CD4-positive, alpha-beta memory T cell (primary cell): Measurements from ENCODE around the gene FLT3. TPM values are rescaled to one million over a fixed set of nuclear protein-coding genes. Genes with fewer than 3 reads are reported as not detected.

ENCODE experiments used
- CTCF ChIA-PET: fragments of 350-600 bp; sonication (Branson Sonifier 250); formaldehyde crosslinking; loops from one replicate; lab custom pipeline; 2021; ENCODE audit warnings: inconsistent platforms; ENCODE audit not compliant: partially characterized antibody; lab: Charles Lee
- POLR2A ChIA-PET: fragments of 350-600 bp; sonication (Branson Sonifier 250); formaldehyde crosslinking; loops from one replicate; lab custom pipeline; 2021; ENCODE audit not compliant: partially characterized antibody; lab: Charles Lee
- DNase-seq, 5 donors: peaks; one replicate each; pipeline versions ENCODE4 v3.0.0 to v3.0.0-alpha.2; 2020 to 2022; ENCODE audit warnings: mixed read lengths in 1 of 5
- H3K27ac ChIP-seq: one replicate; pipeline ENCODE4 v1.7.0; 2013; ENCODE audit warnings: low read depth, low read length
- H3K27me3 ChIP-seq: 2 replicates; pipeline ENCODE4 v1.7.0; 2013; ENCODE audit warnings: mild to moderate bottlenecking, low read length, moderate library complexity; ENCODE audit not compliant: insufficient read depth
- H3K36me3 ChIP-seq: 2 replicates; pipeline ENCODE4 v1.7.0; 2013; ENCODE audit warnings: mild to moderate bottlenecking, low read length, moderate library complexity; ENCODE audit not compliant: insufficient read depth
- H3K4me1 ChIP-seq: 2 replicates; pipeline ENCODE4 v1.7.0; 2013; ENCODE audit warnings: mild to moderate bottlenecking, low read length, moderate library complexity; ENCODE audit not compliant: insufficient read depth
- H3K4me3 ChIP-seq, 2 donors: one replicate each; pipeline ENCODE4 v1.7.0; 2013; ENCODE audit warnings: low read length in 2 of 2, mild to moderate bottlenecking in 1 of 2
- H3K9me3 ChIP-seq, 2 donors: one replicate each; pipeline ENCODE4 v1.7.0; 2013; ENCODE audit warnings: low read length in 2 of 2, control low read depth in 1 of 2; ENCODE audit not compliant: control insufficient read depth in 1 of 2
- H3K27ac Mint-ChIP-seq, 7 donors: one replicate each; pipeline ENCODE4 v1.8.0; 2020 to 2021; ENCODE audit warnings: mixed read lengths in 7 of 7, mild to moderate bottlenecking in 6 of 7, inconsistent platforms in 3 of 7, moderate library complexity in 3 of 7
- H3K27me3 Mint-ChIP-seq, 2 donors: one replicate each; pipeline ENCODE4 v1.8.0; 2020 to 2021; ENCODE audit warnings: mixed read lengths in 2 of 2
- H3K36me3 Mint-ChIP-seq, 2 donors: one replicate each; pipeline ENCODE4 v1.8.0; 2020 to 2021; ENCODE audit warnings: mixed read lengths in 2 of 2, inconsistent platforms in 1 of 2, mild to moderate bottlenecking in 1 of 2
- H3K4me1 Mint-ChIP-seq, 4 donors: one replicate each; pipeline ENCODE4 v1.8.0; 2020 to 2021; ENCODE audit warnings: mixed read lengths in 4 of 4, mild to moderate bottlenecking in 1 of 4
- H3K4me3 Mint-ChIP-seq, 8 donors: one replicate each; pipeline ENCODE4 v1.8.0; 2020 to 2021; ENCODE audit warnings: mixed read lengths in 8 of 8, mild to moderate bottlenecking in 7 of 8, moderate library complexity in 6 of 8, inconsistent platforms in 3 of 8
- H3K9me3 Mint-ChIP-seq, 8 donors: one replicate each; pipeline ENCODE4 v1.8.0; 2020 to 2021; ENCODE audit warnings: mixed read lengths in 8 of 8, mild to moderate bottlenecking in 5 of 8, inconsistent platforms in 3 of 8, moderate library complexity in 1 of 8
- intact Hi-C: fragments of 100-400 bp; cut with micrococcal nuclease; formaldehyde crosslinking; loops from one replicate; pipeline ENCODE4 v1.15.1; 2023
- polyA plus RNA-seq, 2 donors: library from polyadenylated mRNA; unstranded; fragments of 300-500 nt; fragmentation: Illumina TruSeq; gene quantifications; one replicate each; pipeline ENCODE4 v1.2.3, GENCODE V29; 2021
- total RNA-seq, 2 experiments: library from RNA; stranded (reverse); gene quantifications; one replicate each; pipeline ENCODE4 v1.2.3, GENCODE V29; 2021

Gene FLT3
- total and polyA plus RNA-seq, 4 experiments from 2014 or later = not detected

DNA sequence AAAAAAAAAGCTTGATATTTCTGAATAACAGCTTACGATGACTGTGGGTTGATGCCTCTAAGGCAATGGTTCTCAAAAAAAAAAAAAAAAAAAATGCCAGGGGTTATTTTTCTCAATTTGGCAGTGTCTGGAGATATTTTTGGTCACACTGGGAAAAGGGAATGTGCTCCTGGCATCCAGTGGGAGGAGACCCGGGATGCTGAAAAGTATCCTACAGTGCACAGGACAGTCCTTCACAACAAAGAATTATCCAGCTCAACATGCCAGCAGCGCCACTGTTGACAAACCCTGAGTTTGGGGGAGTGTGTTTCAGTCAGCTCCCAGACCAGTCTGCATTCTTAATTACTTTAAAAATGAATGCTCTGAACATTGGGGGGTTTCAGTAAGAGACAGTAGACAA, 54.5 kb downstream of the FLT3 start:
- DNase-seq = no peak
- H3K4me3 ChIP-seq = no peak overlapping the region
- peaks cover 12 to 15% (median 14%) of the 10 kb centered on the region in 4 donors for H3K4me1 Mint-ChIP-seq
- H3K27ac ChIP-seq = no peak overlapping the region
- H3K4me3 Mint-ChIP-seq = no peak overlapping the region
- H3K36me3 Mint-ChIP-seq = no peaks in the 10 kb centered on the region
- no peaks in the 10 kb centered on the region for H3K27me3 ChIP-seq
- no peaks in the 10 kb centered on the region for H3K9me3 Mint-ChIP-seq
- peaks cover 7% of the 10 kb centered on the region for H3K4me1 ChIP-seq
- ChIA-PET CTCF (interaction anchor here (0.6 to 0.8 kb wide), 2 partner anchors 12 to 313 kb away, joined by 3 to 4 read pairs; no protein-coding TSS in a partner anchor), POLR2A (no interaction called here)
- peaks cover 2 to 14% of the 10 kb centered on the region in 2 donors for H3K27me3 Mint-ChIP-seq
- H3K9me3 ChIP-seq = no peaks in the 10 kb centered on the region
- intact Hi-C loops = no loop called here
- no peaks in the 10 kb centered on the region for H3K36me3 ChIP-seq
- no peak overlapping the region for H3K27ac Mint-ChIP-seq

- H3K27me3 ChIP-seq = no peaks in the 10 kb centered on the region
- no peak overlapping the region for H3K4me3 Mint-ChIP-seq
- ChIA-PET CTCF (no interaction called here), POLR2A (no interaction called here)
- peaks cover 7 to 14% (median 11%) of the 10 kb centered on the region in 4 donors for H3K4me1 Mint-ChIP-seq
- no peaks in the 10 kb centered on the region for H3K9me3 Mint-ChIP-seq
- peaks cover 9 to 19% of the 10 kb centered on the region in 2 donors for H3K27me3 Mint-ChIP-seq
- no peak for DNase-seq
- no peaks in the 10 kb centered on the region for H3K36me3 ChIP-seq
- no peak overlapping the region for H3K27ac ChIP-seq
- no peaks in the 10 kb centered on the region for H3K9me3 ChIP-seq
- peaks cover 7% of the 10 kb centered on the region for H3K4me1 ChIP-seq
- no peaks in the 10 kb centered on the region for H3K36me3 Mint-ChIP-seq
- no peak overlapping the region for H3K4me3 ChIP-seq
- H3K27ac Mint-ChIP-seq = no peak overlapping the region
- intact Hi-C loops = no loop called here
Measured at GRCh38 chr13:28044608-28045007, 55.8 kb downstream of the FLT3 start.

- no peak overlapping the region for H3K27ac ChIP-seq
- intact Hi-C loops = no loop called here
- POLR2A ChIA-PET = no interaction called here
Measured at GRCh38 chr13:28043224-28043623, 57.2 kb downstream of the FLT3 start.

GRCh38 chr13:28041501-28041900, 58.9 kb downstream of the FLT3 start:
- intact Hi-C loops = no loop called here
- H3K4me3 ChIP-seq = no peak overlapping the region
- no peak overlapping the region for H3K27ac ChIP-seq
- ChIA-PET POLR2A (no interaction called here), CTCF (no interaction called here)
- Mint-ChIP-seq H3K4me3 (no peak overlapping the region), H3K27ac (no peak overlapping the region), H3K27me3 (peaks cover 11 to 25% of the 10 kb centered on the region in 2 donors), H3K36me3 (no peaks in the 10 kb centered on the region), H3K4me1 (no peaks in the 10 kb centered on the region), H3K9me3 (no peaks in the 10 kb centered on the region)
- H3K9me3 ChIP-seq = no peaks in the 10 kb centered on the region
- no peaks in the 10 kb centered on the region for H3K36me3 ChIP-seq
- no peaks in the 10 kb centered on the region for H3K4me1 ChIP-seq
- H3K27me3 ChIP-seq = no peaks in the 10 kb centered on the region
- DNase-seq = no peak

More at GRCh38 chr13:28043224-28043623, 57.2 kb downstream of the FLT3 start:
- no peak for DNase-seq
- H3K27ac Mint-ChIP-seq = no peak overlapping the region
- H3K4me1 ChIP-seq = peaks cover 6% of the 10 kb centered on the region
- H3K27me3 Mint-ChIP-seq = peaks cover 11 to 22% of the 10 kb centered on the region in 2 donors
- H3K9me3 ChIP-seq = no peaks in the 10 kb centered on the region
- no peak overlapping the region for H3K4me3 Mint-ChIP-seq
- no peaks in the 10 kb centered on the region for H3K27me3 ChIP-seq
- no peaks in the 10 kb centered on the region for H3K36me3 ChIP-seq
- CTCF ChIA-PET = no interaction called here
- no peaks in the 10 kb centered on the region for H3K36me3 Mint-ChIP-seq
- H3K9me3 Mint-ChIP-seq = no peaks in the 10 kb centered on the region
- no peak overlapping the region for H3K4me3 ChIP-seq
- peaks cover 5 to 11% (median 6%) of the 10 kb centered on the region in 4 donors for H3K4me1 Mint-ChIP-seq

DNA sequence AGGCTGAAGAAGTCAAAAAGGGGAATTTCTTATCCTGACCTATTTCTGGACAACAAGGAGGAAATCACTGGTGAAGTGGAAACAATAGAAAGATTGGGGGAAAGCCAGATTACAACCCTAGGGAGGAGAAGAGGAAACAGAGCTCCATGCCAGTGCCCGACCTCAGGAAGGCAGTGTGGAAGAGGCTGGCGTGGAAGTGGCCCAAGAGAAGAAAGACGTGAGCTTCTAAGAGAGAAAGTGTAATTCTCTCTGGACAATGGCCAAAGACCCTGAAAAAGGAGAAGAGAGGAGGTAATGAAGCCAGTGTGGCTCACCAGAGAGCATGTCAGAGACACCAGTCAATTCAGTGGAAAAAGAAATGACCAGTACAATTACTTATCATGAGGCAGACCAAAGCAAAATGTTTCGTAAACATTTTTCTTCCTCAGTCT, 59.3 kb downstream of the FLT3 start:
- intact Hi-C loops = no loop called here
- no peaks in the 10 kb centered on the region for H3K36me3 Mint-ChIP-seq
- H3K36me3 ChIP-seq = no peaks in the 10 kb centered on the region
- no peaks in the 10 kb centered on the region for H3K4me1 Mint-ChIP-seq
- H3K4me1 ChIP-seq = no peaks in the 10 kb centered on the region
- H3K4me3 Mint-ChIP-seq = no peak overlapping the region
- no peak overlapping the region for H3K27ac Mint-ChIP-seq
- H3K9me3 ChIP-seq = no peaks in the 10 kb centered on the region
- ChIA-PET CTCF (no interaction called here), POLR2A (no interaction called here)
- no peak overlapping the region for H3K27ac ChIP-seq
- no peak for DNase-seq
- H3K27me3 ChIP-seq = no peaks in the 10 kb centered on the region
- H3K9me3 Mint-ChIP-seq = no peaks in the 10 kb centered on the region
- H3K4me3 ChIP-seq = no peak overlapping the region
- peaks cover 11 to 25% of the 10 kb centered on the region in 2 donors for H3K27me3 Mint-ChIP-seq

DNA sequence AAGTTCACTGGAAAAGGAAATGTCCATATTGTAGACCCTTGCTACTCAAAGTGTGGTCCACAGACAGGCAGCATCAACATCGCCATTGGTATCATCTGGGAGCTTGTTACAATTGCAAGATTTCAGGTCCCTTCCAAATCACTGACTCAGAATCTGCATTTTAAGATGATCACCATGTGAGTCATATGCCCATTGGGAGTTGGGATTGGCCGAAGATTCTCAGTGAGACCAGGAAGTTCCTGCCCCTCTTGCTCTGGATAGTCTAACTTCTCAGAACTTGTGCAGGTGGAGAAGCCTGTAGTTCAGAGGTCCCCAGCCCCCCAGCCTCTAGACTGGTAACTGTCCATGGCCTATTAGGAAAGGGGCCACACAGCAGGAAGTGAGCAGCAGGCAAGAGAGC, 63.0 kb downstream of the FLT3 start:
- ChIA-PET POLR2A (interaction anchor here (0.6 kb wide), 1 partner anchor 74 kb away, joined by 5 read pairs; no protein-coding TSS in a partner anchor), CTCF (no interaction called here)
- Mint-ChIP-seq H3K4me3 (no peak overlapping the region), H3K9me3 (no peaks in the 10 kb centered on the region), H3K36me3 (no peaks in the 10 kb centered on the region), H3K27ac (no peak overlapping the region), H3K4me1 (no peaks in the 10 kb centered on the region), H3K27me3 (peaks cover 15 to 24% of the 10 kb centered on the region in 2 donors)
- H3K27ac ChIP-seq = no peak overlapping the region
- H3K4me3 ChIP-seq = no peak overlapping the region
- H3K36me3 ChIP-seq = no peaks in the 10 kb centered on the region
- no peaks in the 10 kb centered on the region for H3K27me3 ChIP-seq
- intact Hi-C loops = no loop called here
- no peaks in the 10 kb centered on the region for H3K9me3 ChIP-seq
- H3K4me1 ChIP-seq = no peaks in the 10 kb centered on the region
- DNase-seq = no peak

- no peaks in the 10 kb centered on the region for H3K36me3 Mint-ChIP-seq
- DNase-seq = no peak
Measured at GRCh38 chr13:28035146-28035782, 65.1 kb downstream of the FLT3 start.

More at GRCh38 chr13:28035146-28035782, 65.1 kb downstream of the FLT3 start:
- H3K27me3 Mint-ChIP-seq = peaks cover 14 to 27% of the 10 kb centered on the region in 2 donors
- H3K4me3 ChIP-seq = no peak overlapping the region
- no peaks in the 10 kb centered on the region for H3K9me3 Mint-ChIP-seq
- H3K27me3 ChIP-seq = no peaks in the 10 kb centered on the region
- H3K4me1 Mint-ChIP-seq = no peaks in the 10 kb centered on the region
- H3K4me3 Mint-ChIP-seq = no peak overlapping the region
- H3K27ac ChIP-seq = no peak overlapping the region
- CTCF ChIA-PET = no interaction called here
- intact Hi-C loops = no loop called here
- H3K4me1 ChIP-seq = no peaks in the 10 kb centered on the region
- no peak overlapping the region for H3K27ac Mint-ChIP-seq
- H3K36me3 ChIP-seq = no peaks in the 10 kb centered on the region
- POLR2A ChIA-PET = no interaction called here
- H3K9me3 ChIP-seq = no peaks in the 10 kb centered on the region
